NCI-H2196 (cell line): ENCODE data around the gene PCNX4.

Experiments used
- DNase-seq: peaks from one replicate; lab custom pipeline; 2025; ENCODE audit not compliant: unreplicated experiment; lab: John Stamatoyannopoulos, UW

PCNX4 gene

GRCh38 chr14:60171690-60172089 lies 80.0 kb downstream of the PCNX4 start:
- no peak for DNase-seq

- DNase-seq = no peak
Measured at GRCh38 chr14:60174352-60175254, 82.9 kb downstream of the PCNX4 start.

GRCh38 chr14:60175255-60175902 lies 83.7 kb downstream of the PCNX4 start:
- DNase-seq = no peak

GRCh38 chr14:60178164-60178563 lies 86.4 kb downstream of the PCNX4 start:
- no peak for DNase-seq

GRCh38 chr14:60178820-60179219 lies 87.1 kb downstream of the PCNX4 start:
- DNase-seq = no peak

- no peak for DNase-seq
Measured at GRCh38 chr14:60179431-60179869, 87.7 kb downstream of the PCNX4 start.

- no peak for DNase-seq
Measured at GRCh38 chr14:60183138-60183537, 91.4 kb downstream of the PCNX4 start.

- DNase-seq = peak; percentile 31
Measured at GRCh38 chr14:60183741-60184140, 92.0 kb downstream of the PCNX4 start.

- DNase-seq = peak; percentile 84
Measured at GRCh38 chr14:60184146-60184904, 92.6 kb downstream of the PCNX4 start.

- peak; percentile 63 for DNase-seq
Measured at GRCh38 chr14:60184905-60185555, 93.3 kb downstream of the PCNX4 start.

GRCh38 chr14:60188115-60188514 lies 96.4 kb downstream of the PCNX4 start:
- DNase-seq = no peak

GRCh38 chr14:60188696-60189095 lies 97.0 kb downstream of the PCNX4 start:
- no peak for DNase-seq

GRCh38 chr14:60189923-60190840 lies 98.5 kb downstream of the PCNX4 start:
- no peak for DNase-seq

GRCh38 chr14:60195179-60195810 lies 103.6 kb downstream of the PCNX4 start:
- no peak for DNase-seq

GRCh38 chr14:60196291-60196690 lies 104.6 kb downstream of the PCNX4 start:
- DNase-seq = no peak

GRCh38 chr14:60197629-60198303 lies 106.0 kb downstream of the PCNX4 start:
- no peak for DNase-seq

GRCh38 chr14:60199321-60199720 lies 107.6 kb downstream of the PCNX4 start:
- DNase-seq = no peak

- no peak for DNase-seq
Measured at GRCh38 chr14:60204104-60204842, 112.5 kb downstream of the PCNX4 start.
